HepG2 (cell line): Measurements from ENCODE around the gene C4orf36. TPM values are rescaled to one million over a fixed set of nuclear protein-coding genes. Genes with fewer than 3 reads are reported as not detected.

ENCODE experiments used
- ARID4A ChIP-seq: sonication (generic); formaldehyde crosslinking; IDR thresholded peaks from 2 replicates; pipeline ENCODE4 v1.5.0; 2020; ENCODE audit warnings: mild to moderate bottlenecking, missing genetic modification reagents, borderline replicate concordance
- DMAP1 ChIP-seq: IDR thresholded peaks from 2 replicates; pipeline ENCODE4 v1.6.1; 2016
- GATA4 ChIP-seq: sonication (generic); IDR thresholded peaks from 2 replicates; pipeline ENCODE4 v1.6.1; 2016; ENCODE audit warnings: antibody characterized with exemption, low read depth, borderline replicate concordance
- IKZF5 ChIP-seq: IDR thresholded peaks from 2 replicates; pipeline ENCODE4 v1.6.1; 2018; ENCODE audit warnings: missing genetic modification reagents, mild to moderate bottlenecking, missing compliant biosample characterization
- ISL2 ChIP-seq: sonication (generic); formaldehyde crosslinking; IDR thresholded peaks from 2 replicates; pipeline ENCODE4 v1.5.0; 2020; ENCODE audit warnings: missing genetic modification reagents
- KLF12 ChIP-seq: sonication (generic); formaldehyde crosslinking; IDR thresholded peaks from 2 replicates; pipeline ENCODE4 v1.4.0; 2020; ENCODE audit warnings: missing genetic modification reagents, borderline replicate concordance
- PHF5A ChIP-seq: IDR thresholded peaks from one replicate; pipeline ENCODE4 v1.6.1; 2018; ENCODE audit warnings: low read depth, missing genetic modification reagents; ENCODE audit not compliant: unreplicated experiment
- POLR2AphosphoS5 ChIP-seq: IDR thresholded peaks from 2 replicates; pipeline ENCODE4 v1.6.1; 2012; ENCODE audit warnings: low read depth, low read length
- RNF219 ChIP-seq: sonication (generic); formaldehyde crosslinking; IDR thresholded peaks from 2 replicates; pipeline ENCODE4 v1.5.0; 2020; ENCODE audit warnings: mild to moderate bottlenecking, missing genetic modification reagents
- SIN3A ChIP-seq: IDR thresholded peaks from 2 replicates; pipeline ENCODE4 v1.6.1; 2011; ENCODE audit warnings: low read depth, mild to moderate bottlenecking, control low read depth, low read length, borderline replicate concordance
- TEF ChIP-seq: sonication (generic); formaldehyde crosslinking; IDR thresholded peaks from 2 replicates; pipeline ENCODE4 v1.5.0; 2020; ENCODE audit warnings: missing genetic modification reagents
- TFE3 ChIP-seq: IDR thresholded peaks from 2 replicates; pipeline ENCODE4 v1.6.1; 2016
- U2AF1 ChIP-seq: fragments of 200-400 bp; formaldehyde crosslinking; optimal IDR thresholded peaks from 2 replicates; pipeline ENCODE3; 2017; ENCODE audit warnings: mild to moderate bottlenecking, low read depth, low read length
- U2AF2 ChIP-seq: fragments of 200-400 bp; formaldehyde crosslinking; IDR thresholded peaks from 2 replicates; pipeline ENCODE4 v1.6.1; 2017; ENCODE audit warnings: low read depth, mild to moderate bottlenecking, low read length
- ZNF33B ChIP-seq: sonication (generic); formaldehyde crosslinking; IDR thresholded peaks from 2 replicates; pipeline ENCODE4 v1.5.1; 2020; ENCODE audit warnings: mild to moderate bottlenecking, missing genetic modification reagents
- ZNF501 ChIP-seq: sonication (generic); formaldehyde crosslinking; IDR thresholded peaks from 2 replicates; pipeline ENCODE4 v1.5.1; 2020; ENCODE audit warnings: mild to moderate bottlenecking, moderate library complexity, missing genetic modification reagents
- ZNF777 ChIP-seq: sonication (generic); formaldehyde crosslinking; IDR thresholded peaks from 2 replicates; pipeline ENCODE4 v1.4.0; 2020; ENCODE audit warnings: missing genetic modification reagents
- ZNF790 ChIP-seq: sonication (generic); formaldehyde crosslinking; IDR thresholded peaks from 2 replicates; pipeline ENCODE4 v1.8.0; 2022; ENCODE audit warnings: missing genetic modification reagents, mild to moderate bottlenecking, borderline replicate concordance
- polyA plus RNA-seq, 8 experiments: library from polyadenylated mRNA; depleted of rRNA in 3 of 8; stranded (reverse) in 7 of 8; unstranded in 1 of 8; fragments of >200 nt; fragmentation: Illumina TruSeq in 4 of 8; extraction: Trizol in 4 of 8; gene quantifications; 2 replicates each; pipeline versions ENCODE4 v1.2.1 to v1.2.3, GENCODE V29; 2011 to 2016; ENCODE audit warnings: low read depth in 4 of 8, missing spikeins in 1 of 8, mixed read lengths in 1 of 8; ENCODE audit not compliant: insufficient read depth in 1 of 8
- total RNA-seq, 5 experiments: library from RNA; depleted of rRNA; stranded (reverse); fragments of >200 nt; fragmentation: Illumina TruSeq; extraction: Trizol; gene quantifications; 2 replicates each; pipeline ENCODE4 v1.2.3, GENCODE V29; 2016; ENCODE audit warnings: low read depth in 1 of 5

C4orf36 gene
- total and polyA plus RNA-seq, 2 of the 13 experiments (the other 11 are each of a cell fraction or from before 2014, with no cell fraction given): 0.63 TPM; not detected in 1

- TF ChIP-seq GATA4 (no peak), SIN3A (peak; percentile 77; the same call in 1 of the 2 replicates), PHF5A (CRISPR knock-in tag) (peak; percentile 29), ARID4A (CRISPR knock-in tag) (peak; percentile 54; the same call in 1 of the 2 replicates), TFE3 (CRISPR knock-in tag) (peak; percentile 62; the same call in 1 of the 2 replicates), IKZF5 (peak; percentile 18; the same call in 1 of the 2 replicates), RNF219 (CRISPR knock-in tag) (peak; percentile 81; the same call in 1 of the 2 replicates), ZNF33B (CRISPR knock-in tag) (no peak), ZNF501 (CRISPR knock-in tag) (peak; percentile 29; the same call in 1 of the 2 replicates), KLF12 (CRISPR knock-in tag) (0 out of 2 replicates have a peak, but pooled peaks have one; percentile 33), DMAP1 (CRISPR knock-in tag) (peak; percentile 64), ZNF790 (peak; percentile 56; the same call in 1 of the 2 replicates), U2AF1 (peak; percentile 65), ISL2 (CRISPR knock-in tag) (peak; percentile 71), POLR2AphosphoS5 (peak; percentile 41; the same call in 1 of the 2 replicates), ZNF777 (CRISPR knock-in tag) (peak; percentile 80), U2AF2 (no peak), TEF (CRISPR knock-in tag) (0 out of 2 replicates have a peak, but pooled peaks have one; percentile 47)
Measured at GRCh38 chr4:86935853-86936733, 43.9 kb upstream of the C4orf36 start (continued).
